Endothelial cell of umbilical vein (primary cell): ENCODE measurements around the gene GDA.

Source experiments
- EZH2 ChIP-seq: IDR thresholded peaks from 2 replicates; pipeline ENCODE4 v1.6.1; 2012; ENCODE audit warnings: borderline replicate concordance, low read depth, mild to moderate bottlenecking, moderate library complexity, low read length, inconsistent platforms; ENCODE audit not compliant: severe bottlenecking
- POLR2A ChIP-seq: IDR thresholded peaks from 2 replicates; pipeline ENCODE4 v1.6.1; 2012; ENCODE audit warnings: low read depth, mild to moderate bottlenecking, control low read depth, low read length
- POLR2AphosphoS5 ChIP-seq: IDR thresholded peaks from 2 replicates; pipeline ENCODE4 v1.6.1; 2012; ENCODE audit warnings: low read depth, mild to moderate bottlenecking, control low read depth, low read length, moderate library complexity; ENCODE audit not compliant: insufficient read depth
- TF ChIP-seq, protein P1 (sequence below), 2 donors: IDR thresholded peaks; 1 replicate in 1 of 2; 2 replicates in 1 of 2; pipeline ENCODE4 v1.5.1; 2011; ENCODE audit warnings: low read length in 2 of 2, mild to moderate bottlenecking in 2 of 2, moderate library complexity in 2 of 2, control low read depth in 1 of 2, inconsistent platforms in 1 of 2, low read depth in 1 of 2; ENCODE audit not compliant: insufficient read depth in 1 of 2; ENCODE audit errors: extremely low read depth in 1 of 2
- TF ChIP-seq, protein P2 (sequence below): IDR thresholded peaks from 2 replicates; pipeline ENCODE4 v1.6.1; 2011; ENCODE audit not compliant: insufficient read depth, insufficient read length

DNA sequence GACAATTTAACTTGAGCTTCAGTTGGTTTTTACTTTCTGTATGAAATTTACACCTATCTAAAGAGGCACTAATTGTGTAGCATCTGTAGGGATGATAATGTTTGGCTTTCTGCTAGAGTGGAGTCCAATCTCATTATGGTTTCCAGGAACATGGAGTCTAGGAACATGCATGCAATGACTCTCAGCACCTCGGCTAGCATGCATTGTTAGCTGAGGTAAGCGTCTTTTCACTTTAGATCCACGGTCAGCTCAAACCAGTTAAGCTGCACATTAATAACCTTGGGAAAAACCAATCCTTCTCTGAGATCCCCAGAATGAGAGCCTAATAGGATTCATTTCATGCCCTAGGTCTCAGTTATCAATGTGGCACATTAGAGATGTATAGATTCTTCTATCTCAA lies 7.8 kb upstream of the GDA start:
- TF ChIP-seq, protein P1, sequence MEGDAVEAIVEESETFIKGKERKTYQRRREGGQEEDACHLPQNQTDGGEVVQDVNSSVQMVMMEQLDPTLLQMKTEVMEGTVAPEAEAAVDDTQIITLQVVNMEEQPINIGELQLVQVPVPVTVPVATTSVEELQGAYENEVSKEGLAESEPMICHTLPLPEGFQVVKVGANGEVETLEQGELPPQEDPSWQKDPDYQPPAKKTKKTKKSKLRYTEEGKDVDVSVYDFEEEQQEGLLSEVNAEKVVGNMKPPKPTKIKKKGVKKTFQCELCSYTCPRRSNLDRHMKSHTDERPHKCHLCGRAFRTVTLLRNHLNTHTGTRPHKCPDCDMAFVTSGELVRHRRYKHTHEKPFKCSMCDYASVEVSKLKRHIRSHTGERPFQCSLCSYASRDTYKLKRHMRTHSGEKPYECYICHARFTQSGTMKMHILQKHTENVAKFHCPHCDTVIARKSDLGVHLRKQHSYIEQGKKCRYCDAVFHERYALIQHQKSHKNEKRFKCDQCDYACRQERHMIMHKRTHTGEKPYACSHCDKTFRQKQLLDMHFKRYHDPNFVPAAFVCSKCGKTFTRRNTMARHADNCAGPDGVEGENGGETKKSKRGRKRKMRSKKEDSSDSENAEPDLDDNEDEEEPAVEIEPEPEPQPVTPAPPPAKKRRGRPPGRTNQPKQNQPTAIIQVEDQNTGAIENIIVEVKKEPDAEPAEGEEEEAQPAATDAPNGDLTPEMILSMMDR (IDR thresholded peaks at IDR 0.05; ENCODE audit: extremely low read depth in 1 of 2, insufficient read depth in 1 of 2, low read depth in 1 of 2, low read length in 2 of 2) = no peak
- no peak for TF ChIP-seq POLR2AphosphoS5
- TF ChIP-seq EZH2 = no peak
- TF ChIP-seq POLR2A = no peak
- TF ChIP-seq, protein P2, sequence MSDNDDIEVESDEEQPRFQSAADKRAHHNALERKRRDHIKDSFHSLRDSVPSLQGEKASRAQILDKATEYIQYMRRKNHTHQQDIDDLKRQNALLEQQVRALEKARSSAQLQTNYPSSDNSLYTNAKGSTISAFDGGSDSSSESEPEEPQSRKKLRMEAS = no peak
